HG03097 (cell line): ENCODE results near the gene PADI3.

ENCODE experiments used
- ATAC-seq: cut with Tn5 transposase; IDR thresholded peaks from one replicate; pipeline ENCODE4 v1.9.1; 2021; ENCODE audit not compliant: unreplicated experiment, low FRiP score

PADI3 gene

GRCh38 chr1:17270891-17271765 is 22.2 kb downstream of the PADI3 start:
- ATAC-seq, result no peak

GRCh38 chr1:17272066-17272465 is 23.2 kb downstream of the PADI3 start:
- no peak for ATAC-seq

GRCh38 chr1:17272646-17273045 is 23.7 kb downstream of the PADI3 start:
- ATAC-seq, result no peak

- no peak for ATAC-seq
Observed at GRCh38 chr1:17273096-17273495, 24.2 kb downstream of the PADI3 start.

- ATAC-seq, result no peak
Observed at GRCh38 chr1:17274186-17275170, 25.6 kb downstream of the PADI3 start.

GRCh38 chr1:17276568-17276967 is 27.7 kb downstream of the PADI3 start:
- ATAC-seq, result no peak

GRCh38 chr1:17277511-17278159 is 28.7 kb downstream of the PADI3 start:
- no peak for ATAC-seq

- no peak for ATAC-seq
Observed at GRCh38 chr1:17278996-17279830, 30.3 kb downstream of the PADI3 start.

GRCh38 chr1:17280436-17280835 is 31.5 kb downstream of the PADI3 start:
- no peak for ATAC-seq

- ATAC-seq, result no peak
Observed at GRCh38 chr1:17280894-17281293, 32.0 kb downstream of the PADI3 start.

GRCh38 chr1:17281775-17282181 is 32.9 kb downstream of the PADI3 start:
- no peak for ATAC-seq

GRCh38 chr1:17282836-17283235 is 33.9 kb downstream of the PADI3 start:
- ATAC-seq, result no peak

- ATAC-seq, result no peak
Observed at GRCh38 chr1:17286646-17287045, 37.7 kb downstream of the PADI3 start.

- ATAC-seq, result no peak
Observed at GRCh38 chr1:17287130-17287776, 38.4 kb downstream of the PADI3 start.

- ATAC-seq, result no peak
Observed at GRCh38 chr1:17289721-17290120, 40.8 kb downstream of the PADI3 start.

GRCh38 chr1:17290553-17290952 is 41.7 kb downstream of the PADI3 start:
- ATAC-seq, result no peak

- ATAC-seq, result no peak
Observed at GRCh38 chr1:17292299-17293160, 43.6 kb downstream of the PADI3 start.

GRCh38 chr1:17293681-17294425 is 45.0 kb downstream of the PADI3 start:
- no peak for ATAC-seq
